WTC11 (cell line): ENCODE results near the gene TAF3. TPM values are rescaled to one million over a fixed set of nuclear protein-coding genes. Genes with fewer than 3 reads are reported as not detected.

Experiments
- ATAC-seq: fragments of 200-7000 bp; cut with Tn5 transposase; 2 replicates; pipeline ENCODE4 v1.10.0; 2021; ENCODE audit warnings: mild to moderate bottlenecking, moderate library complexity
- CTCF ChIA-PET: fragments of 300-600 bp; sonication (Branson Sonifier 250); formaldehyde crosslinking; loops from one replicate; lab custom pipeline; 2021; ENCODE audit warnings: antibody characterized with exemption; lab: Charles Lee
- POLR2A ChIA-PET: fragments of 350-600 bp; sonication (Branson Sonifier 250); formaldehyde crosslinking; loops from one replicate; lab custom pipeline; 2021; ENCODE audit warnings: antibody characterized with exemption; lab: Charles Lee
- DNase-seq: peaks from one replicate; pipeline ENCODE4 v3.0.0; 2021; ENCODE audit warnings: low spot score
- H3K27ac Mint-ChIP-seq: 2 replicates; pipeline ENCODE4 v1.8.0; 2021; ENCODE audit warnings: mixed read lengths
- H3K27me3 Mint-ChIP-seq: 2 replicates; pipeline ENCODE4 v1.8.0; 2021; ENCODE audit warnings: low read depth, mild to moderate bottlenecking, moderate library complexity, mixed read lengths
- H3K36me3 Mint-ChIP-seq: 2 replicates; pipeline ENCODE4 v1.8.0; 2021; ENCODE audit warnings: mixed read lengths
- H3K4me1 Mint-ChIP-seq: 2 replicates; pipeline ENCODE4 v1.8.0; 2022; ENCODE audit warnings: mixed read lengths
- H3K4me3 Mint-ChIP-seq: 2 replicates; pipeline ENCODE4 v1.8.0; 2021; ENCODE audit warnings: mild to moderate bottlenecking, moderate library complexity, mixed read lengths
- H3K9me3 Mint-ChIP-seq: 2 replicates; pipeline ENCODE4 v1.8.0; 2021; ENCODE audit warnings: mixed read lengths
- CREB1 ChIP-seq: sonication (generic); formaldehyde crosslinking; IDR thresholded peaks from 2 replicates; pipeline ENCODE4 v1.8.0; 2023; ENCODE audit warnings: mild to moderate bottlenecking, missing genetic modification reagents
- ESRRA ChIP-seq: sonication (generic); formaldehyde crosslinking; IDR thresholded peaks from 2 replicates; pipeline ENCODE4 v1.8.1; 2022; ENCODE audit warnings: mild to moderate bottlenecking, missing genetic modification reagents, borderline replicate concordance
- GABPB1 ChIP-seq: sonication (generic); formaldehyde crosslinking; IDR thresholded peaks from 2 replicates; pipeline ENCODE4 v1.8.1; 2023; ENCODE audit warnings: mild to moderate bottlenecking, missing genetic modification reagents
- NR2C2 ChIP-seq: sonication (generic); formaldehyde crosslinking; IDR thresholded peaks from 2 replicates; pipeline ENCODE4 v1.8.0; 2022; ENCODE audit warnings: mild to moderate bottlenecking, missing genetic modification reagents
- RORB ChIP-seq: fragments of 250-450 bp; sonication (Bioruptor Pico); IDR thresholded peaks from 2 replicates; pipeline ENCODE4 v1.9.0; 2021; ENCODE audit warnings: mild to moderate bottlenecking
- SMAD3 ChIP-seq: sonication (generic); formaldehyde crosslinking; IDR thresholded peaks from 2 replicates; pipeline ENCODE4 v1.8.0; 2022; ENCODE audit warnings: missing genetic modification reagents, mild to moderate bottlenecking, borderline replicate concordance
- SOX15 ChIP-seq: fragments of 250-450 bp; sonication (Bioruptor Pico); IDR thresholded peaks from 2 replicates; pipeline ENCODE4 v1.9.0; 2021; ENCODE audit warnings: mild to moderate bottlenecking
- SP1 ChIP-seq: sonication (generic); formaldehyde crosslinking; conservative IDR thresholded peaks from 2 replicates; pipeline ENCODE4 v1.8.1; 2022; ENCODE audit warnings: missing genetic modification reagents
- TEAD4 ChIP-seq: sonication (generic); formaldehyde crosslinking; IDR thresholded peaks from 2 replicates; pipeline ENCODE4 v1.8.0; 2022; ENCODE audit warnings: mild to moderate bottlenecking, missing genetic modification reagents
- total RNA-seq: library from RNA; stranded (reverse); gene quantifications from 3 replicates; pipeline ENCODE4 v1.2.3, GENCODE V29; 2021
- TF ChIP-seq, protein P1 (sequence below): sonication (generic); formaldehyde crosslinking; IDR thresholded peaks from 2 replicates; pipeline ENCODE4 v1.8.0; 2023; ENCODE audit warnings: missing genetic modification reagents
- TF ChIP-seq, protein P2 (sequence below): fragments of 250-450 bp; sonication (Bioruptor Pico); conservative IDR thresholded peaks from 2 replicates; pipeline ENCODE4 v1.9.0; 2021; ENCODE audit warnings: mild to moderate bottlenecking
- TF ChIP-seq, protein P3 (sequence below): sonication (generic); formaldehyde crosslinking; IDR thresholded peaks from 2 replicates; pipeline ENCODE4 v1.8.0; 2022; ENCODE audit warnings: mild to moderate bottlenecking, missing genetic modification reagents
- TF ChIP-seq, protein P4 (sequence below): sonication (generic); formaldehyde crosslinking; IDR thresholded peaks from 2 replicates; pipeline ENCODE4 v1.8.0; 2022; ENCODE audit warnings: mild to moderate bottlenecking, missing genetic modification reagents
- TF ChIP-seq, protein P5 (sequence below): sonication (generic); formaldehyde crosslinking; IDR thresholded peaks from 2 replicates; pipeline ENCODE4 v1.8.0; 2023; ENCODE audit warnings: missing genetic modification reagents, mild to moderate bottlenecking, borderline replicate concordance
- TF ChIP-seq, protein P6 (sequence below): sonication (generic); formaldehyde crosslinking; IDR thresholded peaks from 2 replicates; pipeline ENCODE4 v1.8.0; 2022; ENCODE audit warnings: missing genetic modification reagents
- TF ChIP-seq, protein P7 (sequence below): sonication (generic); formaldehyde crosslinking; IDR thresholded peaks from 2 replicates; pipeline ENCODE4 v1.8.0; 2022; ENCODE audit warnings: mild to moderate bottlenecking, missing genetic modification reagents

TAF3 gene
- total RNA-seq, 1 experiment from 2014 or later: 8.9 TPM

DNA sequence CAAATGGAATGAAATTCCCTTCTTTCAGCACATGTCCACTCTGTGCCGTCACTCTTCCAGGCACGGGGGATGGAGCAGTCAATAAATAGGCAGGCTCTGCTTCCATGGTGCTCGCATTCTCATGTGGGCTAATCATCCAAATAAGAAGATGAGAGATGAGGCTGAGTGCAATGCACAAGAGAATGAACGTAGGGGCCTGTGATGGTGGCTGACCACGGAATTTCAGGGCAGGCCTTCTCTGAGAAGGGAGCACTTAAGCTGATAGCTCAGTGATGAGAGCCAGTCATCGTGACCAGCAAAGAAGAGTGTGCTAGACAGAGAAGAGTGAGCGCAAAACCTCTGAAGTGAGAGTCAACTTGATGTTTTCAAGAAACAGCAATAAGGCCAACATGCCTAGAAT is 47.9 kb downstream of the TAF3 start:
- peaks cover 9% of the 10 kb centered on the region for H3K4me1 Mint-ChIP-seq
- H3K4me3 Mint-ChIP-seq: no peak overlapping the region
- DNase-seq: no peak
- peaks cover 24% of the 10 kb centered on the region for H3K9me3 Mint-ChIP-seq
- ChIA-PET CTCF (no interaction called here), POLR2A (no interaction called here)
- H3K27ac Mint-ChIP-seq: no peak overlapping the region
- peaks cover 21% of the 10 kb centered on the region for H3K36me3 Mint-ChIP-seq
- TF ChIP-seq NR2C2 (CRISPR knock-in tag) (no peak), ESRRA (CRISPR knock-in tag) (no peak), SMAD3 (no peak), GABPB1 (CRISPR knock-in tag) (no peak), SOX15 (CRISPR knock-in tag) (no peak), CREB1 (CRISPR knock-in tag) (no peak), TEAD4 (CRISPR knock-in tag) (no peak), RORB (CRISPR knock-in tag) (no peak), SP1 (no peak)
- TF ChIP-seq, protein P1, sequence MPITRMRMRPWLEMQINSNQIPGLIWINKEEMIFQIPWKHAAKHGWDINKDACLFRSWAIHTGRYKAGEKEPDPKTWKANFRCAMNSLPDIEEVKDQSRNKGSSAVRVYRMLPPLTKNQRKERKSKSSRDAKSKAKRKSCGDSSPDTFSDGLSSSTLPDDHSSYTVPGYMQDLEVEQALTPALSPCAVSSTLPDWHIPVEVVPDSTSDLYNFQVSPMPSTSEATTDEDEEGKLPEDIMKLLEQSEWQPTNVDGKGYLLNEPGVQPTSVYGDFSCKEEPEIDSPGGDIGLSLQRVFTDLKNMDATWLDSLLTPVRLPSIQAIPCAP: no peak
- TF ChIP-seq, protein P2, sequence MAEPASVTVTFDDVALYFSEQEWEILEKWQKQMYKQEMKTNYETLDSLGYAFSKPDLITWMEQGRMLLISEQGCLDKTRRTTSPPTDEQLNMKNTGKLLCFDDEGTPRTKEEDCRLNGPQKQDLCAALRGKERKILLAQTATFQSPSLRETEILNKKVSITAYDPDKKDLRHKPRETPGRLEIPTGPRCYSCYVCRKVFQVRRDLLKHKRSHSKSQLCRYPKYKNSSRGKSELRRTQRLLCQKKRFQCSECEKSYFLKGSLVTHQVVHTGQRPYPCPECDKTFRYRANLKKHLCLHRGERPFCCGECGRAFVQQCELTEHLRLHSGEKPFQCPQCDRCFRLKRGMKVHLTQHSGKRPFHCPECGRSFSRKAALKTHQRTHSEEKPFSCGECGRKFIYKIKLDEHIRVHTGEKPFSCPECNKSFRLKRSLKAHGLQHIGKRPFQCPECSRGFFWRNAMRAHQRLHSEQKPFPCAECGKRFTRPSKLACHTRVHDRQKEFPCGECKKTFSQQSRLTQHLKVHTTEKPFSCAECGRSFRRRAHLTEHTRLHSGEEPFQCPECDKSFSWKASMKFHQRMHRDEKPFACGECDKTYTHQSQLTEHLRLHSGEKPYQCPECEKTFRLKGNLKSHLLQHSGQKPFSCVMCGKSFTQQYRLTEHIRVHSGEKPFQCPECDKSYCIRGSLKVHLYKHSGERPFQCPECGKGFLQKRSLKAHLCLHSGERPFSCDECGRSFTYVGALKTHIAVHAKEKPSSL (CRISPR knock-in tag): no peak
- TF ChIP-seq, protein P3, sequence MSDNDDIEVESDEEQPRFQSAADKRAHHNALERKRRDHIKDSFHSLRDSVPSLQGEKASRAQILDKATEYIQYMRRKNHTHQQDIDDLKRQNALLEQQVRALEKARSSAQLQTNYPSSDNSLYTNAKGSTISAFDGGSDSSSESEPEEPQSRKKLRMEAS: no peak
- TF ChIP-seq, protein P4, sequence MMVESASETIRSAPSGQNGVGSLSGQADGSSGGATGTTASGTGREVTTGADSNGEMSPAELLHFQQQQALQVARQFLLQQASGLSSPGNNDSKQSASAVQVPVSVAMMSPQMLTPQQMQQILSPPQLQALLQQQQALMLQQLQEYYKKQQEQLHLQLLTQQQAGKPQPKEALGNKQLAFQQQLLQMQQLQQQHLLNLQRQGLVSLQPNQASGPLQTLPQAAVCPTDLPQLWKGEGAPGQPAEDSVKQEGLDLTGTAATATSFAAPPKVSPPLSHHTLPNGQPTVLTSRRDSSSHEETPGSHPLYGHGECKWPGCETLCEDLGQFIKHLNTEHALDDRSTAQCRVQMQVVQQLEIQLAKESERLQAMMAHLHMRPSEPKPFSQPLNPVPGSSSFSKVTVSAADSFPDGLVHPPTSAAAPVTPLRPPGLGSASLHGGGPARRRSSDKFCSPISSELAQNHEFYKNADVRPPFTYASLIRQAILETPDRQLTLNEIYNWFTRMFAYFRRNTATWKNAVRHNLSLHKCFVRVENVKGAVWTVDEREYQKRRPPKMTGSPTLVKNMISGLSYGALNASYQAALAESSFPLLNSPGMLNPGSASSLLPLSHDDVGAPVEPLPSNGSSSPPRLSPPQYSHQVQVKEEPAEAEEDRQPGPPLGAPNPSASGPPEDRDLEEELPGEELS (CRISPR knock-in tag): no peak
- TF ChIP-seq, protein P5, sequence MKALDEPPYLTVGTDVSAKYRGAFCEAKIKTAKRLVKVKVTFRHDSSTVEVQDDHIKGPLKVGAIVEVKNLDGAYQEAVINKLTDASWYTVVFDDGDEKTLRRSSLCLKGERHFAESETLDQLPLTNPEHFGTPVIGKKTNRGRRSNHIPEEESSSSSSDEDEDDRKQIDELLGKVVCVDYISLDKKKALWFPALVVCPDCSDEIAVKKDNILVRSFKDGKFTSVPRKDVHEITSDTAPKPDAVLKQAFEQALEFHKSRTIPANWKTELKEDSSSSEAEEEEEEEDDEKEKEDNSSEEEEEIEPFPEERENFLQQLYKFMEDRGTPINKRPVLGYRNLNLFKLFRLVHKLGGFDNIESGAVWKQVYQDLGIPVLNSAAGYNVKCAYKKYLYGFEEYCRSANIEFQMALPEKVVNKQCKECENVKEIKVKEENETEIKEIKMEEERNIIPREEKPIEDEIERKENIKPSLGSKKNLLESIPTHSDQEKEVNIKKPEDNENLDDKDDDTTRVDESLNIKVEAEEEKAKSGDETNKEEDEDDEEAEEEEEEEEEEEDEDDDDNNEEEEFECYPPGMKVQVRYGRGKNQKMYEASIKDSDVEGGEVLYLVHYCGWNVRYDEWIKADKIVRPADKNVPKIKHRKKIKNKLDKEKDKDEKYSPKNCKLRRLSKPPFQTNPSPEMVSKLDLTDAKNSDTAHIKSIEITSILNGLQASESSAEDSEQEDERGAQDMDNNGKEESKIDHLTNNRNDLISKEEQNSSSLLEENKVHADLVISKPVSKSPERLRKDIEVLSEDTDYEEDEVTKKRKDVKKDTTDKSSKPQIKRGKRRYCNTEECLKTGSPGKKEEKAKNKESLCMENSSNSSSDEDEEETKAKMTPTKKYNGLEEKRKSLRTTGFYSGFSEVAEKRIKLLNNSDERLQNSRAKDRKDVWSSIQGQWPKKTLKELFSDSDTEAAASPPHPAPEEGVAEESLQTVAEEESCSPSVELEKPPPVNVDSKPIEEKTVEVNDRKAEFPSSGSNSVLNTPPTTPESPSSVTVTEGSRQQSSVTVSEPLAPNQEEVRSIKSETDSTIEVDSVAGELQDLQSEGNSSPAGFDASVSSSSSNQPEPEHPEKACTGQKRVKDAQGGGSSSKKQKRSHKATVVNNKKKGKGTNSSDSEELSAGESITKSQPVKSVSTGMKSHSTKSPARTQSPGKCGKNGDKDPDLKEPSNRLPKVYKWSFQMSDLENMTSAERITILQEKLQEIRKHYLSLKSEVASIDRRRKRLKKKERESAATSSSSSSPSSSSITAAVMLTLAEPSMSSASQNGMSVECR (CRISPR knock-in tag): no peak
- TF ChIP-seq, protein P6, sequence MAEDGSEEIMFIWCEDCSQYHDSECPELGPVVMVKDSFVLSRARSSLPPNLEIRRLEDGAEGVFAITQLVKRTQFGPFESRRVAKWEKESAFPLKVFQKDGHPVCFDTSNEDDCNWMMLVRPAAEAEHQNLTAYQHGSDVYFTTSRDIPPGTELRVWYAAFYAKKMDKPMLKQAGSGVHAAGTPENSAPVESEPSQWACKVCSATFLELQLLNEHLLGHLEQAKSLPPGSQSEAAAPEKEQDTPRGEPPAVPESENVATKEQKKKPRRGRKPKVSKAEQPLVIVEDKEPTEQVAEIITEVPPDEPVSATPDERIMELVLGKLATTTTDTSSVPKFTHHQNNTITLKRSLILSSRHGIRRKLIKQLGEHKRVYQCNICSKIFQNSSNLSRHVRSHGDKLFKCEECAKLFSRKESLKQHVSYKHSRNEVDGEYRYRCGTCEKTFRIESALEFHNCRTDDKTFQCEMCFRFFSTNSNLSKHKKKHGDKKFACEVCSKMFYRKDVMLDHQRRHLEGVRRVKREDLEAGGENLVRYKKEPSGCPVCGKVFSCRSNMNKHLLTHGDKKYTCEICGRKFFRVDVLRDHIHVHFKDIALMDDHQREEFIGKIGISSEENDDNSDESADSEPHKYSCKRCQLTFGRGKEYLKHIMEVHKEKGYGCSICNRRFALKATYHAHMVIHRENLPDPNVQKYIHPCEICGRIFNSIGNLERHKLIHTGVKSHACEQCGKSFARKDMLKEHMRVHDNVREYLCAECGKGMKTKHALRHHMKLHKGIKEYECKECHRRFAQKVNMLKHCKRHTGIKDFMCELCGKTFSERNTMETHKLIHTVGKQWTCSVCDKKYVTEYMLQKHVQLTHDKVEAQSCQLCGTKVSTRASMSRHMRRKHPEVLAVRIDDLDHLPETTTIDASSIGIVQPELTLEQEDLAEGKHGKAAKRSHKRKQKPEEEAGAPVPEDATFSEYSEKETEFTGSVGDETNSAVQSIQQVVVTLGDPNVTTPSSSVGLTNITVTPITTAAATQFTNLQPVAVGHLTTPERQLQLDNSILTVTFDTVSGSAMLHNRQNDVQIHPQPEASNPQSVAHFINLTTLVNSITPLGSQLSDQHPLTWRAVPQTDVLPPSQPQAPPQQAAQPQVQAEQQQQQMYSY: no peak
- TF ChIP-seq, protein P7, sequence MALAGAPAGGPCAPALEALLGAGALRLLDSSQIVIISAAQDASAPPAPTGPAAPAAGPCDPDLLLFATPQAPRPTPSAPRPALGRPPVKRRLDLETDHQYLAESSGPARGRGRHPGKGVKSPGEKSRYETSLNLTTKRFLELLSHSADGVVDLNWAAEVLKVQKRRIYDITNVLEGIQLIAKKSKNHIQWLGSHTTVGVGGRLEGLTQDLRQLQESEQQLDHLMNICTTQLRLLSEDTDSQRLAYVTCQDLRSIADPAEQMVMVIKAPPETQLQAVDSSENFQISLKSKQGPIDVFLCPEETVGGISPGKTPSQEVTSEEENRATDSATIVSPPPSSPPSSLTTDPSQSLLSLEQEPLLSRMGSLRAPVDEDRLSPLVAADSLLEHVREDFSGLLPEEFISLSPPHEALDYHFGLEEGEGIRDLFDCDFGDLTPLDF: no peak
- H3K27me3 Mint-ChIP-seq: peaks cover 4% of the 10 kb centered on the region; the same call in 1 of the 2 replicates
- no peak for ATAC-seq
